ENCODE results near the gene C1QTNF6.

C1QTNF6 gene

GRCh38 chr22:37187552-37187890, 526 bp downstream of the C1QTNF6 start:
- Histone ChIP-seq H3K27ac (replicated peaks) (no peak overlapping the region), H3K4me3 (replicated peaks; ENCODE audit: insufficient read depth, low read length) (no peak overlapping the region), H3K27me3 (ENCODE audit: insufficient read depth, poor library complexity, severe bottlenecking) (no peaks in the 10 kb centered on the region)
- DNase-seq (ENCODE audit: low read depth in 1 of 2, low spot score in 1 of 2): no peak
- TF ChIP-seq SPI1 (IDR thresholded peaks at IDR 0.05; ENCODE audit: borderline replicate concordance, low read depth) (no peak), CTCF (IDR thresholded peaks at IDR 0.05; ENCODE audit: insufficient read depth, low read length) (no peak), REST (IDR thresholded peaks at IDR 0.05; ENCODE audit: insufficient replicate concordance, low read depth) (no peak), GABPA (IDR thresholded peaks at IDR 0.05; ENCODE audit: low read depth) (no peak), POLR2AphosphoS5 (IDR thresholded peaks at IDR 0.05; ENCODE audit: low read depth) (no peak)

- H3K27ac ChIP-seq (replicated peaks): no peak overlapping the region
- TF ChIP-seq GABPA (IDR thresholded peaks at IDR 0.05; ENCODE audit: low read depth): no peak
- no peak for TF ChIP-seq CTCF (IDR thresholded peaks at IDR 0.05; ENCODE audit: insufficient read depth, low read length)
- TF ChIP-seq POLR2AphosphoS5 (IDR thresholded peaks at IDR 0.05; ENCODE audit: low read depth): no peak
- TF ChIP-seq REST (IDR thresholded peaks at IDR 0.05; ENCODE audit: insufficient replicate concordance, low read depth): no peak
- no peak for TF ChIP-seq SPI1 (IDR thresholded peaks at IDR 0.05; ENCODE audit: borderline replicate concordance, low read depth)
- no peak for DNase-seq (ENCODE audit: low read depth in 1 of 2, low spot score in 1 of 2)
- H3K4me3 ChIP-seq (replicated peaks; ENCODE audit: insufficient read depth, low read length): no peak overlapping the region
- no peaks in the 10 kb centered on the region for H3K27me3 ChIP-seq (ENCODE audit: insufficient read depth, poor library complexity, severe bottlenecking)
Observed at GRCh38 chr22:37186997-37187522, 987 bp downstream of the C1QTNF6 start.

- H3K4me3 ChIP-seq (replicated peaks; ENCODE audit: insufficient read depth, low read length): no peak overlapping the region
- no peak for TF ChIP-seq POLR2AphosphoS5 (IDR thresholded peaks at IDR 0.05; ENCODE audit: low read depth)
- no peak for TF ChIP-seq CTCF (IDR thresholded peaks at IDR 0.05; ENCODE audit: insufficient read depth, low read length)
- no peak for TF ChIP-seq SPI1 (IDR thresholded peaks at IDR 0.05; ENCODE audit: borderline replicate concordance, low read depth)
- TF ChIP-seq REST (IDR thresholded peaks at IDR 0.05; ENCODE audit: insufficient replicate concordance, low read depth): no peak
- TF ChIP-seq GABPA (IDR thresholded peaks at IDR 0.05; ENCODE audit: low read depth): no peak
- H3K27me3 ChIP-seq (ENCODE audit: insufficient read depth, poor library complexity, severe bottlenecking): no peaks in the 10 kb centered on the region
- no peak overlapping the region for H3K27ac ChIP-seq (replicated peaks)
- peak; percentile 25 to 38 for DNase-seq (ENCODE audit: low read depth in 1 of 2, low spot score in 1 of 2)
Observed at GRCh38 chr22:37186228-37186996, 1.6 kb downstream of the C1QTNF6 start.
